CD4-positive, alpha-beta T cell (primary cell): ENCODE results near the gene RNF169. TPM values are rescaled to one million over a fixed set of nuclear protein-coding genes. Genes with fewer than 3 reads are reported as not detected.

Experiments
- ATAC-seq: fragments of 200-7000 bp; cut with Tn5 transposase; one replicate; pipeline ENCODE4 v1.10.0; 2022; ENCODE audit warnings: mild to moderate bottlenecking; ENCODE audit not compliant: poor library complexity
- CTCF ChIA-PET: fragments of 350-600 bp; sonication (Branson Sonifier 250); formaldehyde crosslinking; loops from one replicate; lab custom pipeline; 2021; ENCODE audit warnings: antibody characterized with exemption, inconsistent platforms; lab: Charles Lee
- POLR2A ChIA-PET: fragments of 350-600 bp; sonication (Branson Sonifier 250); formaldehyde crosslinking; loops from one replicate; lab custom pipeline; 2021; ENCODE audit warnings: antibody characterized with exemption, inconsistent platforms; lab: Charles Lee
- DNase-seq, 14 experiments: peaks; one replicate each; pipeline ENCODE4 v3.0.0-alpha.2; 2013 to 2020; ENCODE audit warnings: mixed read lengths in 2 of 14
- H3K27ac ChIP-seq, 2 donors: one replicate each; pipeline versions ENCODE4 v1.5.1 to v1.7.0; 2013; ENCODE audit warnings: low read length in 2 of 2, low read depth in 1 of 2, mild to moderate bottlenecking in 1 of 2
- H3K27me3 ChIP-seq, 2 experiments: 1 replicate in 1 of 2; 2 replicates in 1 of 2; pipeline versions ENCODE4 v1.6.1 to v1.7.0; 2013; ENCODE audit warnings: low read length in 2 of 2, control low read depth in 1 of 2, mild to moderate bottlenecking in 1 of 2, moderate library complexity in 1 of 2; ENCODE audit not compliant: insufficient read depth in 2 of 2, control insufficient read depth in 1 of 2
- H3K36me3 ChIP-seq: one replicate; pipeline ENCODE4 v1.6.1; 2013; ENCODE audit warnings: low read length, control low read depth; ENCODE audit not compliant: insufficient read depth
- H3K4me1 ChIP-seq: one replicate; pipeline ENCODE4 v1.6.1; 2013; ENCODE audit warnings: low read length, control low read depth; ENCODE audit not compliant: insufficient read depth
- H3K4me3 ChIP-seq: one replicate; pipeline ENCODE4 v1.5.1; 2013; ENCODE audit warnings: mild to moderate bottlenecking, low read length, moderate library complexity
- H3K9me3 ChIP-seq, 2 experiments: 1 replicate in 1 of 2; 2 replicates in 1 of 2; pipeline versions ENCODE4 v1.6.1 to v1.7.0; 2013; ENCODE audit warnings: low read length in 2 of 2, mild to moderate bottlenecking in 2 of 2, control low read depth in 1 of 2, moderate library complexity in 1 of 2; ENCODE audit not compliant: control insufficient read depth in 1 of 2, insufficient read depth in 1 of 2
- H3K27ac Mint-ChIP-seq: one replicate; pipeline ENCODE4 v1.8.0; 2020; ENCODE audit warnings: mixed read lengths
- H3K27me3 Mint-ChIP-seq: one replicate; pipeline ENCODE4 v1.8.0; 2021; ENCODE audit warnings: mixed read lengths
- H3K36me3 Mint-ChIP-seq: one replicate; pipeline ENCODE4 v1.8.0; 2021; ENCODE audit warnings: low read depth, mixed read lengths
- H3K4me1 Mint-ChIP-seq: one replicate; pipeline ENCODE4 v1.8.0; 2021; ENCODE audit warnings: low read depth, mixed read lengths
- H3K4me3 Mint-ChIP-seq: one replicate; pipeline ENCODE4 v1.8.0; 2020; ENCODE audit warnings: mild to moderate bottlenecking, mixed read lengths
- H3K9me3 Mint-ChIP-seq: one replicate; pipeline ENCODE4 v1.8.0; 2020; ENCODE audit warnings: mixed read lengths
- intact Hi-C, 2 experiments: fragments of 100-400 bp; cut with DNase I in 1 of 2; cut with micrococcal nuclease in 1 of 2; formaldehyde crosslinking; loops; one replicate each; pipeline versions ENCODE4 v1.15.1 to v1.9.0; 2023 to 2025; cut with DNase I, micrococcal nuclease
- polyA plus RNA-seq, 2 donors: library from polyadenylated mRNA; unstranded; fragments of 120-200 nt; gene quantifications; one replicate each; pipeline ENCODE4 v1.2.1, GENCODE V29; 2013
- total RNA-seq, 174 experiments: library from RNA in 2 of 174; stranded (reverse) in 2 of 174; gene quantifications; one replicate each; pipeline ENCODE4 v1.2.3 and lab custom pipeline; 2021 to 2026
- TF ChIP-seq, protein P1 (sequence below): fragments of 200-600 bp; IDR thresholded peaks from one replicate; pipeline ENCODE4 v1.8.0; 2022; ENCODE audit warnings: antibody characterized with exemption, mild to moderate bottlenecking

RNF169 gene, protein sequence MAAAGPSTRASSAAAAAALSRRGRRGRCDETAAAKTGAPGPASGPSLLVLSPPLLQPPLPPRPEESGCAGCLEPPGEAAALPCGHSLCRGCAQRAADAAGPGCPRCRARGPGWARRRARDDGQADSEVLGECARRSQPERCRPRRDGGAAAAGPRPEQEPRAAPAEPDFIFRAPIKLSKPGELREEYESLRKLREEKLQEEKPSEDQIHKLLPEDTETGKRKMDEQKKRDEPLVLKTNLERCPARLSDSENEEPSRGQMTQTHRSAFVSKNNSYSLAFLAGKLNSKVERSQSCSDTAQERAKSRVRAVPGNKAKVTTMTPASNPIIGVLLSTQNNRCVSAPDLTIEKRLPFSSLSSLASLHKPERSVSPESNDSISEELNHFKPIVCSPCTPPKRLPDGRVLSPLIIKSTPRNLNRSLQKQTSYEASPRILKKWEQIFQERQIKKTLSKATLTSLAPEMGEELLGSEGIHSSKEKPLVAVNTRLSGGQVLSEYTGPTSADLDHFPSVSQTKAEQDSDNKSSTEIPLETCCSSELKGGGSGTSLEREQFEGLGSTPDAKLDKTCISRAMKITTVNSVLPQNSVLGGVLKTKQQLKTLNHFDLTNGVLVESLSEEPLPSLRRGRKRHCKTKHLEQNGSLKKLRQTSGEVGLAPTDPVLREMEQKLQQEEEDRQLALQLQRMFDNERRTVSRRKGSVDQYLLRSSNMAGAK
- 10 to 100 TPM; 15.2 to 15.5 TPM for total RNA-seq
- polyA plus RNA-seq (2013, experiment 1 of 2), result 14.4 TPM
- 18.7 TPM for polyA plus RNA-seq (2013, experiment 2 of 2)
- total RNA-seq (lab: John Stamatoyannopoulos, UW), result 41.5 to 128 (median 83.9) reads per million in 172 experiments

- intact Hi-C loops, result loop anchor here in 1 of 2 experiments (1.0 to 10.0 kb wide), 7 partner anchors 156 to 1066 kb away; partner anchors contain the start of genes C2CD3, LIPT2, PGM2L1 and POLD3
- DNase-seq (peak; percentile 79 to 96 (median 84)), ATAC-seq (peak; percentile 98)
- H3K9me3 ChIP-seq, result no peaks in the 10 kb centered on the region
- H3K36me3 ChIP-seq, result no peaks in the 10 kb centered on the region
- Mint-ChIP-seq H3K4me1 (peaks cover 49% of the 10 kb centered on the region), H3K27ac (peak within 1 kb of the TSS; percentile 78), H3K36me3 (peaks cover 8% of the 10 kb centered on the region), H3K27me3 (no peaks in the 10 kb centered on the region), H3K4me3 (peak within 1 kb of the TSS; percentile 99), H3K9me3 (no peaks in the 10 kb centered on the region)
- H3K27me3 ChIP-seq, result no peaks in the 10 kb centered on the region
- ChIA-PET CTCF (interaction anchor here (3.2 kb wide), 1 partner anchor 8 kb away, joined by 16 read pairs; no protein-coding TSS in a partner anchor), POLR2A (interaction anchor here (0.9 to 2.4 kb wide), 5 partner anchors 16 to 255 kb away, joined by 3 to 14 read pairs (median 4); partner anchors contain the start of genes LIPT2 and NEU3)
- peak within 1 kb of the TSS; percentile 62 for H3K4me3 ChIP-seq
- TF ChIP-seq, protein P1, sequence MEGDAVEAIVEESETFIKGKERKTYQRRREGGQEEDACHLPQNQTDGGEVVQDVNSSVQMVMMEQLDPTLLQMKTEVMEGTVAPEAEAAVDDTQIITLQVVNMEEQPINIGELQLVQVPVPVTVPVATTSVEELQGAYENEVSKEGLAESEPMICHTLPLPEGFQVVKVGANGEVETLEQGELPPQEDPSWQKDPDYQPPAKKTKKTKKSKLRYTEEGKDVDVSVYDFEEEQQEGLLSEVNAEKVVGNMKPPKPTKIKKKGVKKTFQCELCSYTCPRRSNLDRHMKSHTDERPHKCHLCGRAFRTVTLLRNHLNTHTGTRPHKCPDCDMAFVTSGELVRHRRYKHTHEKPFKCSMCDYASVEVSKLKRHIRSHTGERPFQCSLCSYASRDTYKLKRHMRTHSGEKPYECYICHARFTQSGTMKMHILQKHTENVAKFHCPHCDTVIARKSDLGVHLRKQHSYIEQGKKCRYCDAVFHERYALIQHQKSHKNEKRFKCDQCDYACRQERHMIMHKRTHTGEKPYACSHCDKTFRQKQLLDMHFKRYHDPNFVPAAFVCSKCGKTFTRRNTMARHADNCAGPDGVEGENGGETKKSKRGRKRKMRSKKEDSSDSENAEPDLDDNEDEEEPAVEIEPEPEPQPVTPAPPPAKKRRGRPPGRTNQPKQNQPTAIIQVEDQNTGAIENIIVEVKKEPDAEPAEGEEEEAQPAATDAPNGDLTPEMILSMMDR, result no peak
- peaks cover 33% of the 10 kb centered on the region for H3K4me1 ChIP-seq
- H3K27ac ChIP-seq, result peak within 1 kb of the TSS; percentile 63 to 76
Measured at GRCh38 chr11:74748211-74749126, at the start of gene RNF169. TSS of gene RNF169 (plus strand) at chr11:74748849. CDS start at chr11:74748881, 32 bp downstream.

DNA sequence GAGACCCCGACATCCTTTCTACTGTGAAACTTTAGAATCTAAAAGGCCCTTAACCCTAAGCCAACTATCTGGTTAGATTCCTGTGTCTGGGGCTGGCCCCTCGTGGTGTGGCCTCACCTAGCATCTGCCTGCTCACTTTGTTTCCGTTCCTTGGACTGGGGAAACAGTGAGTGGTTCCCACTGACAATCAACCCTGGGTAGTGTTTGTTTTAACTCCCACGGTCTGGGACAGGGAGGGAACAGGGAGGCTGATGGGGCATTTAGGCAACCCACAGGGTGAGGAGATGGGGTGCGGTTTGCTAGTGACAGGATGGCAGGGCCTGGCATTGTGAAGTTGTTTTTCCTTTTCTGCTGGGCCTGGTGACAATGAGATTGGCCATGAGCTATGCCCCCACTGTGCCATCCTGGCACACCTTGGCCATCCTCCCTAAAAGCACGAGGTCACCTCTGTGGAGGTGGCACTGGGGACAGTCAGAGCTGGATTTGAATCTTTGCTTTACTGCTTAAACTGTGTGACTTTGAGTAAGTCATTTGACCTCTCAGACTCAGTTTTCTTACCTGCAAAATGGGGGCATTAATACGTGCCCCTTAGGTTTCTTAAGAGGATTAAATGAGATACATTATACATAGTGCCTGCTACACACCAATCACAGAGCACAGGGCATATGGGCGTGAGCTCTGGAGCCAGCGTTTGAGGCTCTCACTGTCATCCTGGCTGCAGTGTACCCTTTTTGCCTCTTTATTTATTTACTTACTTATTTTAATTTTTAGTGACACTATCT lies 48.8 kb upstream of the RNF169 start:
- Histone ChIP-seq H3K9me3 (no peaks in the 10 kb centered on the region), H3K4me1 (no peaks in the 10 kb centered on the region), H3K36me3 (no peaks in the 10 kb centered on the region), H3K27me3 (peaks cover 0 to 4% of the 10 kb centered on the region in 2 experiments), H3K4me3 (no peak overlapping the region), H3K27ac (no peak overlapping the region)
- TF ChIP-seq, protein P1, result no peak
- H3K4me1 Mint-ChIP-seq, result no peaks in the 10 kb centered on the region
- peaks cover 8% of the 10 kb centered on the region for H3K27me3 Mint-ChIP-seq
- no peaks in the 10 kb centered on the region for H3K36me3 Mint-ChIP-seq
- ChIA-PET CTCF (no interaction called here), POLR2A (no interaction called here)
- ATAC-seq (no peak), DNase-seq (no peak)
- H3K27ac Mint-ChIP-seq, result no peak overlapping the region
- no peak overlapping the region for H3K4me3 Mint-ChIP-seq
- no peaks in the 10 kb centered on the region for H3K9me3 Mint-ChIP-seq
- intact Hi-C loops, result loop anchor here (10.0 kb wide), 1 partner anchor 175 kb away; no protein-coding TSS in a partner anchor
